Measurements from ENCODE around the gene LAMP1. TPM values are rescaled to one million over a fixed set of nuclear protein-coding genes. Genes with fewer than 3 reads are reported as not detected.

The LAMP1 gene
- total and polyA plus RNA-seq, 4 experiments from 2014 or later = 20.5 to 126 (median 76.9) TPM

DNA sequence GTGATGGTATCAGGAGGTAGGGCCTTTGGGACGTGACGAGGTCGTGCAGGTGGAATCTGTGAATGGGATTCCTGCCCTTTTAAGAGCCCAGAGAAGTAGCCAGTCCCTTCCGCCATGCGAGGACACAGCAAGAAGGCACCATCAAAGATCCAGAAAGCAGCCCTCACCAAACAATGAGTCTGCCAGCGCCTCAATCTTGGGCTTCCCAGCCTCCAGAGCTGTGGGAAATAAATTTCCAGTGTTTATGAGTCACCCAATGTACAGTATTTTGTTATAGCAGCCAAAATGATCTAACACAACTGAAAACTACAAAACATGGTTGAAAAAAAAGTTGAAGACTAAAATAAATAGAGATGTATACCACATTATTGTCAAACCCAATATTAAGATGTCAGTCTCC is 16.9 kb upstream of the LAMP1 start:
- no peak for DNase-seq
- Mint-ChIP-seq H3K4me3 (no peak overlapping the region), H3K27me3 (peaks cover 1 to 13% of the 10 kb centered on the region in 2 donors), H3K27ac (no peak overlapping the region), H3K9me3 (no peaks in the 10 kb centered on the region), H3K36me3 (no peaks in the 10 kb centered on the region), H3K4me1 (peaks cover 0 to 7% (median 2%) of the 10 kb centered on the region in 4 donors)
- no peaks in the 10 kb centered on the region for H3K9me3 ChIP-seq (ENCODE audit: control insufficient read depth in 1 of 2, low read length in 2 of 2)
- no peaks in the 10 kb centered on the region for H3K4me1 ChIP-seq (ENCODE audit: insufficient read depth, low read length)
- intact Hi-C loops (cut with micrococcal nuclease) = no loop called here
- ChIA-PET POLR2A (ENCODE audit: partially characterized antibody) (no interaction called here), CTCF (ENCODE audit: partially characterized antibody) (no interaction called here)
- no peaks in the 10 kb centered on the region for H3K36me3 ChIP-seq (ENCODE audit: insufficient read depth, low read length)
- no peak overlapping the region for H3K4me3 ChIP-seq (ENCODE audit: low read length in 2 of 2)
- no peak overlapping the region for H3K27ac ChIP-seq (ENCODE audit: low read depth, low read length)
- H3K27me3 ChIP-seq (ENCODE audit: insufficient read depth, low read length) = no peaks in the 10 kb centered on the region

- DNase-seq = no peak
- H3K4me1 Mint-ChIP-seq = no peaks in the 10 kb centered on the region
- no peak overlapping the region for H3K4me3 ChIP-seq (ENCODE audit: low read length in 2 of 2)
- H3K36me3 ChIP-seq (ENCODE audit: insufficient read depth, low read length) = no peaks in the 10 kb centered on the region
- intact Hi-C loops (cut with micrococcal nuclease) = no loop called here
- ChIA-PET POLR2A (ENCODE audit: partially characterized antibody) (no interaction called here), CTCF (ENCODE audit: partially characterized antibody) (no interaction called here)
- no peaks in the 10 kb centered on the region for H3K4me1 ChIP-seq (ENCODE audit: insufficient read depth, low read length)
- H3K9me3 ChIP-seq (ENCODE audit: control insufficient read depth in 1 of 2, low read length in 2 of 2) = no peaks in the 10 kb centered on the region
- H3K27me3 ChIP-seq (ENCODE audit: insufficient read depth, low read length) = no peaks in the 10 kb centered on the region
- H3K36me3 Mint-ChIP-seq = no peaks in the 10 kb centered on the region
- H3K27ac ChIP-seq (ENCODE audit: low read depth, low read length) = no peak overlapping the region
- no peak overlapping the region for H3K4me3 Mint-ChIP-seq
- peaks cover 0 to 13% of the 10 kb centered on the region in 2 donors for H3K27me3 Mint-ChIP-seq
- no peaks in the 10 kb centered on the region for H3K9me3 Mint-ChIP-seq
- no peak overlapping the region for H3K27ac Mint-ChIP-seq
These were observed 13.1 kb upstream of the LAMP1 start for GRCh38 chr13:113283904-113284303.

DNA sequence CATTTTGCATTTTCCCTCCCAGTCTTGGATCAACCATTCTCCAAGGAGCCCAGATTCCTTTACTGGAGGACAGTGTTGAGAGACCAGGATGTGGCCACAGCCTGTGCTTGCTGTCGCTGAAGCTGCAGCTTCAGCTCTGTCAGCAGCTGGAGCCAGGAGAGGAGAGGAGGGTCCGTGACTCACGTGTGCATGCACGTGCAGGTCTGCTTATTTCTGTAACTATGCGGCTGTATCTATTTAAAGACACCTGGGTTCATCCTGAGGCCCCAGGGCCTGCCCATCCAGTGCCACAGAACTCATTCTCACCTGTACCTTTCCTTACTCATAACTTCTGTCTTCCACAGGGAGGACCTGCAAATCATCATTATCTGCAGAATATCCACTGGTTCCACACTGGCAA is 8.2 kb upstream of the LAMP1 start:
- Mint-ChIP-seq H3K4me3 (no peak overlapping the region), H3K27me3 (peaks cover 12 to 25% of the 10 kb centered on the region in 2 donors), H3K36me3 (no peaks in the 10 kb centered on the region), H3K27ac (no peak overlapping the region), H3K9me3 (no peaks in the 10 kb centered on the region), H3K4me1 (peaks cover 11 to 16% (median 13%) of the 10 kb centered on the region in 4 donors)
- Histone ChIP-seq H3K27me3 (ENCODE audit: insufficient read depth, low read length) (peaks cover 6% of the 10 kb centered on the region), H3K4me1 (ENCODE audit: insufficient read depth, low read length) (peaks cover 14% of the 10 kb centered on the region), H3K27ac (ENCODE audit: low read depth, low read length) (no peak overlapping the region), H3K9me3 (ENCODE audit: control insufficient read depth in 1 of 2, low read length in 2 of 2) (no peaks in the 10 kb centered on the region), H3K36me3 (ENCODE audit: insufficient read depth, low read length) (no peaks in the 10 kb centered on the region), H3K4me3 (ENCODE audit: low read length in 2 of 2) (no peak overlapping the region)
- intact Hi-C loops (cut with micrococcal nuclease) = no loop called here
- no peak for DNase-seq
- CTCF ChIA-PET (ENCODE audit: partially characterized antibody) = no interaction called here
- POLR2A ChIA-PET (ENCODE audit: partially characterized antibody) = interaction anchor here (0.7 kb wide), 1 partner anchor 79 kb away, joined by 3 read pairs; the partner anchor contains the start of gene CUL4A

DNA sequence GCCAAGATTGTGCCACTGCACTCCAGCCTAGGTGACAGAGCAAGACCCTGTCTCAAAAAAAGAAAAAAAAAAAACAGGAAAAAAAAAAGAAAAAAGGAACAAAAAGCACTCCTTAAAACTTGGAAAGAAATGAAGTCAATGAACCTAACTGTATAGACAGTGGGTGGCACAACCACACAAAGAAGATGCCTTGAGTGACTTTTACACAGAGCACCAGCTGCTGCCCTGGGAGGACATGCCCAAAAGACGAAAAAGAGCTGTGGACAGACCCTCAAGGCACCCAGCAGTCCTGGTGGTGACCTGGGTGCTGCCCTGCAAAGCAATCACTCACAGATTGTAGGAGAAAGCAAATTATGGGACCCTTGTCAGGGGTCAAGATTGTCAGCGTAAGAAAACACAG is 5.9 kb upstream of the LAMP1 start:
- Mint-ChIP-seq H3K27ac (peak overlapping the region in 2 of 7 donors; percentile 47 to 51), H3K27me3 (peaks cover 14 to 26% of the 10 kb centered on the region in 2 donors), H3K36me3 (no peaks in the 10 kb centered on the region), H3K4me1 (peaks cover 11 to 21% (median 14%) of the 10 kb centered on the region in 4 donors), H3K4me3 (peak overlapping the region in 4 of 8 donors; percentile 8 to 61 (median 20)), H3K9me3 (peaks cover 0 to 4% (median 0%) of the 10 kb centered on the region in 8 donors)
- Histone ChIP-seq H3K27ac (ENCODE audit: low read depth, low read length) (no peak overlapping the region), H3K9me3 (ENCODE audit: control insufficient read depth in 1 of 2, low read length in 2 of 2) (no peaks in the 10 kb centered on the region), H3K4me3 (ENCODE audit: low read length in 2 of 2) (no peak overlapping the region), H3K27me3 (ENCODE audit: insufficient read depth, low read length) (peaks cover 6% of the 10 kb centered on the region), H3K36me3 (ENCODE audit: insufficient read depth, low read length) (no peaks in the 10 kb centered on the region), H3K4me1 (ENCODE audit: insufficient read depth, low read length) (peaks cover 15% of the 10 kb centered on the region)
- intact Hi-C loops (cut with micrococcal nuclease) = loop anchor here (10.0 kb wide), 1 partner anchor 596 kb away; the partner anchor contains the start of gene ATP11A
- CTCF ChIA-PET (ENCODE audit: partially characterized antibody) = no interaction called here
- DNase-seq = no peak
- POLR2A ChIA-PET (ENCODE audit: partially characterized antibody) = no interaction called here

- ChIA-PET POLR2A (ENCODE audit: partially characterized antibody) (no interaction called here), CTCF (ENCODE audit: partially characterized antibody) (interaction anchor here (0.8 kb wide), 1 partner anchor 347 kb away, joined by 3 read pairs; no protein-coding TSS in a partner anchor)
- peaks cover 6% of the 10 kb centered on the region for H3K27me3 ChIP-seq (ENCODE audit: insufficient read depth, low read length)
- H3K4me3 ChIP-seq (ENCODE audit: low read length in 2 of 2) = peak overlapping the region in 1 of 2 donors; percentile 24
- no peak overlapping the region for H3K27ac ChIP-seq (ENCODE audit: low read depth, low read length)
- Mint-ChIP-seq H3K36me3 (peaks cover 0 to 5% of the 10 kb centered on the region in 2 donors), H3K4me1 (peaks cover 15 to 29% (median 20%) of the 10 kb centered on the region in 4 donors), H3K27ac (peak overlapping the region; percentile 1 to 88 (median 15)), H3K27me3 (peaks cover 18 to 27% of the 10 kb centered on the region in 2 donors), H3K9me3 (peaks cover 0 to 10% (median 2%) of the 10 kb centered on the region in 8 donors), H3K4me3 (peak overlapping the region; percentile 14 to 80 (median 68))
- peaks cover 22% of the 10 kb centered on the region for H3K4me1 ChIP-seq (ENCODE audit: insufficient read depth, low read length)
- no peaks in the 10 kb centered on the region for H3K36me3 ChIP-seq (ENCODE audit: insufficient read depth, low read length)
- peak in 2 of 5 donors; percentile 12 to 18 for DNase-seq
- intact Hi-C loops (cut with micrococcal nuclease) = loop anchor here (10.0 kb wide), 1 partner anchor 597 kb away; the partner anchor contains the start of gene ATP11A
- no peaks in the 10 kb centered on the region for H3K9me3 ChIP-seq (ENCODE audit: control insufficient read depth in 1 of 2, low read length in 2 of 2)
These were observed 4.8 kb upstream of the LAMP1 start for GRCh38 chr13:113292021-113292862.

DNA sequence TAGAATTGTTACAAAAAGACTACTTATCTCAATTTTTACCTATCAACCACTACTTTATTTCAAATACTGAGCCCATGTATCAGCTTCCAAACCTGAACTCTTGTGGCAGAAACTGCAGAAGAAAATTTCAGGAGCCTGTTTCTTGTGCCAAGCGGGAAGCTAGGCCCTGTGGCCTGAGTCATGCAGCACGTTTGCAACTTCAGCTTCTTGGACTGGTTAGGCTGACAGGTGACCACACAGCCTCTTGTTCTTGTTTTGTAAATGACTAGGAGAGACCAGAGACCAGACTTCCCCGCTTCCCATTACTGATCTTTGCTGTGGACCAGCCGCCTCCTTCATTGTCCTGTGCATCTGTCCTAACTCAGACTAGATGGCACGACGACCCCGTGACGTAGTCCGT is 3.4 kb upstream of the LAMP1 start:
- intact Hi-C loops (cut with micrococcal nuclease) = loop anchor here (10.0 kb wide), 1 partner anchor 599 kb away; the partner anchor contains the start of gene ATP11A
- Mint-ChIP-seq H3K4me3 (peak overlapping the region in 3 of 8 donors; percentile 16 to 50 (median 22)), H3K27ac (peak overlapping the region in 2 of 7 donors; percentile 52 to 85), H3K9me3 (peaks cover 0 to 14% (median 2%) of the 10 kb centered on the region in 8 donors), H3K4me1 (peaks cover 26 to 43% (median 31%) of the 10 kb centered on the region in 4 donors), H3K36me3 (peaks cover 0 to 12% of the 10 kb centered on the region in 2 donors), H3K27me3 (peaks cover 18 to 28% of the 10 kb centered on the region in 2 donors)
- no peaks in the 10 kb centered on the region for H3K36me3 ChIP-seq (ENCODE audit: insufficient read depth, low read length)
- H3K4me3 ChIP-seq (ENCODE audit: low read length in 2 of 2) = no peak overlapping the region
- ChIA-PET CTCF (ENCODE audit: partially characterized antibody) (no interaction called here), POLR2A (ENCODE audit: partially characterized antibody) (no interaction called here)
- H3K9me3 ChIP-seq (ENCODE audit: control insufficient read depth in 1 of 2, low read length in 2 of 2) = no peaks in the 10 kb centered on the region
- peaks cover 32% of the 10 kb centered on the region for H3K4me1 ChIP-seq (ENCODE audit: insufficient read depth, low read length)
- no peak for DNase-seq
- peaks cover 6% of the 10 kb centered on the region for H3K27me3 ChIP-seq (ENCODE audit: insufficient read depth, low read length)
- H3K27ac ChIP-seq (ENCODE audit: low read depth, low read length) = no peak overlapping the region

DNA sequence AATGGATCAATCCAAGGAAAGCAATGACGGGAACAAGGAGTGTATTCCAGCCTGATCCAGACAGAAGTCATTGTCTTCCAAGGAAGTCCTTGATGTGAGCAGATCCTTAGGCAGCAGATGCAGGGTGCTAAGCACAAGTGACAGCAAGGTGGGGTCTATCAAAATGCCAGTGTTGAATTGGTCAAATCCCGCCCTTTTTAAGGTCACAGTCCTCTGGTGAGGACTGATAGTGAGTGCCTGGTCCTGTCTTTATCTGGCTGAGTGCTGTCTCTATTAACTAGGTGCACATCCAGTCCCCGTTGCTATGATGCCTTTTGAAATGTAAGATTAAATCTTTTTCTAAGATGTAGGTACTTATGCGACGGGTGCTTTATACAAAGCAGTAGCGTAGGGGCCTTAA is 1.3 kb upstream of the LAMP1 start:
- Mint-ChIP-seq H3K4me1 (peaks cover 31 to 48% (median 39%) of the 10 kb centered on the region in 4 donors), H3K9me3 (peaks cover 0 to 14% (median 2%) of the 10 kb centered on the region in 8 donors), H3K27me3 (peaks cover 16 to 17% of the 10 kb centered on the region in 2 donors), H3K4me3 (peak overlapping the region in 7 of 8 donors; percentile 20 to 98 (median 73)), H3K36me3 (peaks cover 0 to 14% of the 10 kb centered on the region in 2 donors), H3K27ac (peak overlapping the region in 5 of 7 donors; percentile 14 to 100 (median 100))
- H3K36me3 ChIP-seq (ENCODE audit: insufficient read depth, low read length) = no peaks in the 10 kb centered on the region
- H3K27me3 ChIP-seq (ENCODE audit: insufficient read depth, low read length) = no peaks in the 10 kb centered on the region
- ChIA-PET POLR2A (ENCODE audit: partially characterized antibody) (no interaction called here), CTCF (ENCODE audit: partially characterized antibody) (no interaction called here)
- no peak overlapping the region for H3K4me3 ChIP-seq (ENCODE audit: low read length in 2 of 2)
- H3K4me1 ChIP-seq (ENCODE audit: insufficient read depth, low read length) = peaks cover 44% of the 10 kb centered on the region
- H3K27ac ChIP-seq (ENCODE audit: low read depth, low read length) = no peak overlapping the region
- DNase-seq = no peak
- H3K9me3 ChIP-seq (ENCODE audit: control insufficient read depth in 1 of 2, low read length in 2 of 2) = no peaks in the 10 kb centered on the region
- intact Hi-C loops (cut with micrococcal nuclease) = loop anchor here (2.0 to 10.0 kb wide), 5 partner anchors 143 to 601 kb away; partner anchors contain the start of genes ATP11A, DCUN1D2 and MCF2L

Measured in CD4-positive, alpha-beta memory T cell (primary cell).